ENCODE data around the gene TGFB1.
"Not testable (repeated sequence)": the region's sequence is repeated elsewhere in the genome, so short reads cannot be mapped to it uniquely, and the experiment has no call there.

TGFB1 gene

DNA sequence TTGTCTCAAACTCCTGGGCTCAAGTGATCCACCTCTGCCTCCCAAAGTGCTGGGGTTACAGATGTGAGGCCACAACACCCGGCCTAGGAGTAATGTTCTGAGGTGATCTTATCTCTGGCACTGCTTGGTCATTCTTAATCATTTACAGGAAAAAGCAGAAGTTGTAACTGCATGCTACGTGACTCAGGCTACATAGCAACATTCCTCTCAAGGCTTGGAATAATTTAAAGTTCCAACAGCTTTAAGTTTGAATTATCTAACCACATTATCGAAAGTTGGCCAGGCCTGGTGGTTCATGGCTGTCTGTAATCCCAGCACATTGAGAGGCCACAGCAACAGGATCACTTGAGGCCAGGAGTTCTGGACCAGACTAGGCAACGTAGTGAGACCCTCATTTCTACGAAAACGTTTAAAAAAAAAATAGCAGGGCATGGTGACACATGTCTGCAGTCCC, 14.2 kb upstream of the TGFB1 start:
- DNase-seq: no peak

DNA sequence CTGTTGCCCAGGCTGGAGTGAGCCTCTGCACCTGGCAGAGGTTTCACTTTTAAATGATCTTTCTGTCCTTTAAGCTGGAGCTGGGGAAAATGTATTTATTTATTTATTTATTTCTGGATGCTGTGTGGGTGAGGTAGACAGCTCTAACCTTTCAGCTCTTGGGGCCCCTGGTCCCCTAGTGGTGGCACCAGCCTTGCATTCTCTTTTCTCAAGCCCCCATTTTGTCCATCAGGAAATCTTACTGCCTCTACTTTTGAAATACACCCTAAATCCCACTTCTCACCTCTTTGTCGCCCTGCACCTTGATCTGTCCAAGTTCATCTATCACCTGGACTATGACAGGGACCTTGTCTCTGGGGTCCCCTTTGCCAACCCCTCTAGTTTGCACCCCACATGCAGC, 12.4 kb upstream of the TGFB1 start:
- no peak for DNase-seq

GRCh38 chr19:41364524-41365391, 11.0 kb upstream of the TGFB1 start:
- peak; percentile 24 for DNase-seq

GRCh38 chr19:41363753-41364523, 10.2 kb upstream of the TGFB1 start, which contains the start of gene B9D2:
B9D2 (minus strand) TSS chr19:41364149; CDS start chr19:41363519, 630 bp downstream.
- peak; percentile 99 for DNase-seq

DNA sequence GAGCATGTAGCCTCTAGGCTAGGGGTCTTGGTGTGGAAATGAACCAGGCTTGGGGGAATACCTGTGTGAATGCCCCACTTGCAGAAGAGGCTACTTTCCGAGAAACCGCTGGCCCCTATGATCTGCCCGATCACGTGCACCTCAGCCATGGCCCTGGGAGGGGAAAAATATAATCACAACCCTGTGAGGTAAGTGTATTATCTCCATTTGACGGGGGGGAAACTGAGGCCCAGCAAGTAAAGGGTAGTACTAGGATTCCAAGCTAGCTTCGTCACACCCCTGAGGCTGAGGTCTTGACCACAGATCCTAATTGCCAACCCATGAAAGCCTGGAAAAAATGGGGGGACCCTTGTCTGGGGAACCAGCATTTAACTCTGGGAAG, 9.6 kb upstream of the TGFB1 start:
- DNase-seq: no peak

- DNase-seq: no peak
Measured at GRCh38 chr19:41362143-41362847, 8.6 kb upstream of the TGFB1 start.

GRCh38 chr19:41359741-41360140, 6.0 kb upstream of the TGFB1 start:
- no peak for DNase-seq

GRCh38 chr19:41357746-41358145, 4.0 kb upstream of the TGFB1 start:
- DNase-seq: no peak

DNA sequence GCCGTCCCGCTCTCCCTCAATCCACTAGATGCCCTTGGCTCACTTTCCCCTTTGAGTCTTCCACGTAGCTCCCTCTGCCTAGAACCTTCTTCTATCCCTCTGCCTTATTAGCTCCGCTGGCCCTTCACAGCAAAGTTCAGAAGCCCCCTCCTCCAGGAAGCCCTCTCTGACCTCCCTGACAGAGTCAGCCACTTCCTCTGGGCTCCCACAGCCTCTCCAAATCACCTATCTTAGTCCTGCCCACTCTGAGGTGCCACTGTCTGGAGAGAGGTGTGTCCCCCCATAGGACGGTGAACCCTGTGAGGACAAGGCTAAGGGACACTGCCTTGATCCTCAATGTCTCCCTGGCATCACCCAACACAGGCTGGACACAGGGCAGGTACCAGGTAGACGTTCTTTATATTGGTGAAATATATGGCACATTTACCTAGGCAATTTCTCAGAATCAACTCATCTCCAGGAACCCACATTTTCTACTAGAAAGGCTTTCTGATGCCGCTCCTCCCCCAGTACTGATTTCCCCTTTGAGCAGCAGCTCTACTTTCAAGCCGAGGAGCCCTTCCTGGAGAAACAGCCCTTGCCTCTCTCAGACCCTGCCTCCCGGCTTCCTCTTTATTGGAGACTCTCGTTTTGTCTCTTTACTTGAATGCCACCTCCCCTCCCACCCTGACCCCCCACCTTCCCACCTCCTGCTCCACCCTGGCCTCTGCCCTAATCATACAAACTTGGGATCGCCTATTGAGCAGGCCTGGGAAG, 3.4 kb upstream of the TGFB1 start:
- peak; percentile 42 for DNase-seq

DNA sequence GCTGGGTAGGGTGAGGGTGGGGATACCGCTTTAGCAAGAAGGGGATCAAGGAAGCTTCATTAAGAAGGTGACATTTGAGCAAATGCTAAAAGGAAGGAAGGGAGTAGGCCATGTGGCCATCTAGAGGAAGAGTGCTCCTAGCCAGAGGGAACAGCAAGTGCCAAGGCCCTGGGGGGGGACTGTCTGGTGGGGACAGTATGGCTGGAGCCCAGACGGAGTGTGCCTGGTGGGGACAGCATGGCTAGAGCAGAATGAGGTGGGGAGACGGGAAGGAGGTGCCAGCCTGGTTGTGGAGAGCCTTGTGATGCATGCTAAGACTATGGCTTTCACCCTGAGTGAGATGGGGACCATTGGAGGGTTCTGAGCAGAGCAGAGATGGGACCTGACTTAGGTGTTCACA, 2.1 kb upstream of the TGFB1 start:
- DNase-seq: no peak

DNA sequence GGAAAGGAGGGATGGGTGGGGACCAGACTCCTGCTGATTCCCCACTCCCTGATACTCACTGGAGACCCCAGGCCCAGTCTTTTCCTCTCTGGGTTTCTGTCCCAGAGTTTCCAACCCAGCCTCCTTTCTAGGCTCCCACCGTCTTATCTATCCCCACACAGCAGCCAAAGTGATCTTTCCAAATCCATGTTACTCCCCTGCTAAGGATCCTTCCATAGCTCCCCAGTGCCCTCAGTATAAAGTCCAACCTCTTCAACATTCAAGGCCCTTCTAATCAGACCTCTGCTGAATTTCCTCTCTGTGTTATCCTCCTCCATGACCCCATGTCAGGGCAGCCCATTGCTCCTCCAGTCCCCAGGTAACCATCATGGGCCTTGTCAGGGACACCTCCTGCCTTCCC, 1.3 kb upstream of the TGFB1 start:
- DNase-seq: no peak

DNA sequence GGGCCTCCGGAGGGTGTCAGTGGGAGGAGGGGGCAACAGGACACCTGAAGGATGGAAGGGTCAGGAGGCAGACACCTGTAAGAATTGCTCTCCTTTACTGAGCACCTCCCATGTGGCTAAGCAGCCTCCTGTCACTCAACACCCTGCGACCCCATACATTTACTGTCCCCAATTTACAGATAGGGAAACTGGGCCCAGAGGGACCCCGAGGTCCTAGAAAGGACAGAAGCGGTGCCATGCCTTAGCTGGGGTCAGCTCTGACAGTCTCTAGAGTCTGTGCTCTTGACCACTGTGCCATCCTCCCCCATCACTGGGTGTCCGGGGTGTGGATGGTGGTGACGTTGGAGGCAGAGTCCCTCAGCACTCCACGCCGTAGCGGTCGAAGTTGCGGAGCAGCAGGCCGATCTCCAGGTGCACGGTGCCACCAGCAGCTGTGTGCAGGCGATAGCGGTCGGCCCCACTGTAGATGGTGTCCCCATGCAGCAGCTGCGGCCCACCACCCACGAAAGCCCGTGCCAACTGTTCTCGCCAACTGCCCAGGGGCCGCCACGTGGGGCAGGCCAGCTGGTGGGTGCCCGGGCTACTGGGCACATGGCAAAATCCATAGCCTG, 726 bp upstream of the TGFB1 start:
- no peak for DNase-seq

GRCh38 chr19:41352609-41353465, 885 bp downstream of the TGFB1 start:
- peak; percentile 82 for DNase-seq

DNA sequence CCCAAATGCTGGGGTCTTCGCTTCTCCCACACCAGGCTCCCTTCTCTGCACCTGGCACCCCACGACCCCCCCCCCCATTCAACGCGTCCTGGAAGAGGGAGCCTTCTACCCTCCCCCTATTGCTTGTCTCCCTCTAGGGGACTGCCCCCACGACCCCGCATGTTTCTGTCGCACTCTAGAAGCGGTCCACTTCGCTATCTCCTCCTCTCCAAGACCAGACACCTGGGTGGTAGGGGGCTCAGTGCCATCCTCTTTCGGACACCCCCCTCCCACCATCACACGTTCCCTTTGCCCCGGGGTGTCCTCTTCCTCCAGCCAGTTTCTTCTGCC, 1.5 kb downstream of the TGFB1 start:
- no peak for DNase-seq

- peak; percentile 90 for DNase-seq
Measured at GRCh38 chr19:41351339-41352245, 2.1 kb downstream of the TGFB1 start.

DNA sequence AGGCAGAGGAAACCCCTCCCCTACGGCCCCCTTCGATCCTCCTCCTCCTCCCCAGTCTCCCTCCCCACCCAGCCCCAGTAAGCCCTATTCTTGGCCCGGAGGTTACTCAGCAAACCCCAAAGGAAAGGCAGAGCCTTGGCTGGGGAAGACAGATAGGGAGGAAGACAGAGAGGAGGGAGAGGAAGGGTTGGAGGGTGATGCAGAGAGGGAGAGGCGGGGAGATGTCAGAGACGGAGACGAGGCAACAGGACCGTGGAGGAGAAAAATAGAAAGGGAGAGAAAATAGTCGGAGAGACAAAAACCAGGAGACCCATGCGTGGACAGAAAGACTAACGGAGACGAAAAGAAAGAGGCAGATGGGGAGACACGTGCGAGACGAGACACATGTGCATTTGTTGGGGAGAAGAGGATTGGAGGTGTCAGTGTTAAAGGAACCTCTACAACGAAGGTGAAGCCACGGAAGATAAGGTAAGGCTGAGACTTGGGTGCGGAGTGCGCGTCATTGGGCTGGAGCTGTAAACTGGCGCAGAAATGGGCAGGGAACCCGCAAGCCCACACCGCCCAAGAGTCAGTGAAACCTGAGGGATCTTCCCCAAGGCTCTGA, 2.9 kb downstream of the TGFB1 start:
- no peak for DNase-seq

DNA sequence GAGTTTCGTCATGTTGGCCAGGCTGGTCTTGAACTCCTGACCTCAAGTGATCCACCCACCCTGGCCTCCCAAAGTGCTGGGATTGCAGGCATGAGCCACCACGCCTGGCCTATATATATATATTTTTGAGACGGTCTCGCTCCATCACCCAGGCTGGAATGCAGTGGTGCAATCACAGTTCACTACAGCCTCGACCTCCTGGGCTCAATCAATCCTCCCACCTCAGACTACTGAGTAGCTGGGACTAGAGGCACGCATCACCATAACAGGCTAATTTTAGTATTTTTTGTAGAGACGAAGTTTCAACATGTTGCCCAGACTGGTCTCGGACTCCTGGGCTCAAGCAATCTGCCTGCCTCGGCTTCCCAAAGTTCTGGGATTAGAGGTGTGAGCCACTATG, 6.8 kb downstream of the TGFB1 start:
- DNase-seq: not testable (repeated sequence)

DNA sequence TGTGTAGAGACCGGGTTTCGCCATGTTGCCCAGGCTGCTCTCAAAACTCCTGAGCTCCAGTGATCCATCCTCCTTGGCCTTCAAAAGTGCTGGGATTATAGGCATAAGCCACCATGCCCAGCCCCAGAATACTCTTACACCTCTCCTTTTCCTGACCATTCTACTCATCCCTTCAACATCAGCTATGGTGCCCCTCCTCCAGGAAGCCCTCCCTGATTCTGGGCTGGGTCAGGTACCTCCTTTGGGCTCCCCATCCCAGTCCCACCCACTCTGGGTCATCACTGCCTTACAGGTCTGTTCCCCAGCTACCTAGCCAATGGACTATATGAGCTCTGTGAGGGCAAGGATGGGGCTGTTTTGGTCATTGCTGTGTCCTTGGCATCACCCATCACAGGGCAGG, 9.6 kb downstream of the TGFB1 start:
- DNase-seq: no peak

- DNase-seq: peak; percentile 49
Measured at GRCh38 chr19:41341669-41342490, 11.8 kb downstream of the TGFB1 start.

Data from CD4-positive, alpha-beta T cell treated with Interleukin-15 for 1 hour (primary cell).